Transverse colon (tissue), 3 donors: Measurements from ENCODE around the gene P3H4.

Experiments used
- CTCF ChIP-seq, 5 experiments: fragments of 200-600 bp in 3 of 5; fragments of 450-650 bp in 2 of 5; sonication (generic) in 3 of 5; IDR thresholded peaks; 1 replicate in 2 of 5; 2 replicates in 3 of 5; pipeline ENCODE4 v1.5.1; 2016 to 2017; ENCODE audit warnings: antibody characterized with exemption in 5 of 5, inconsistent platforms in 3 of 5, mild to moderate bottlenecking in 2 of 5, moderate library complexity in 1 of 5
- EP300 ChIP-seq: sonication (generic); formaldehyde crosslinking; IDR thresholded peaks from one replicate; pipeline ENCODE4 v1.6.1; 2017; ENCODE audit warnings: antibody characterized with exemption, low read depth
- POLR2A ChIP-seq: fragments of 450-650 bp; IDR thresholded peaks from one replicate; pipeline ENCODE4 v1.6.1; 2016; ENCODE audit warnings: antibody characterized with exemption, mild to moderate bottlenecking, moderate library complexity

GRCh38 chr17:41787021-41787418 is 24.7 kb downstream of the P3H4 start:
- TF ChIP-seq POLR2A, result no peak
- TF ChIP-seq CTCF (IDR thresholded peaks at IDR 0.05), result no peak
- no peak for TF ChIP-seq EP300
